HCT116 (cell line): ENCODE data around the gene SLC7A8.

ENCODE experiments used
- CEBPB ChIP-seq: IDR thresholded peaks from 2 replicates; pipeline ENCODE4 v1.6.1; 2012; ENCODE audit warnings: low read depth
- EZH2 ChIP-seq: fragments of 200-600 bp; sonication (generic); IDR thresholded peaks from 2 replicates; pipeline ENCODE4 v1.6.1; 2017; ENCODE audit warnings: antibody characterized with exemption, mixed run types
- EZH2phosphoT487 ChIP-seq: fragments of 200-600 bp; IDR thresholded peaks from 2 replicates; pipeline ENCODE4 v1.6.1; 2018; ENCODE audit warnings: antibody characterized with exemption, borderline replicate concordance
- JUND ChIP-seq: IDR thresholded peaks from 2 replicates; pipeline ENCODE4 v1.6.1; 2012
- POLR2A ChIP-seq: IDR thresholded peaks from 2 replicates; pipeline ENCODE4 v1.7.0; 2011; ENCODE audit warnings: borderline replicate concordance; ENCODE audit not compliant: insufficient read depth, insufficient read length; ENCODE audit errors: extremely low read depth
- POLR2AphosphoS5 ChIP-seq: IDR thresholded peaks from 2 replicates; pipeline ENCODE4 v1.6.1; 2011; ENCODE audit warnings: mild to moderate bottlenecking, low read depth, low read length, moderate library complexity
- YY1 ChIP-seq: IDR thresholded peaks from 2 replicates; pipeline ENCODE4 v1.6.1; 2011; ENCODE audit warnings: low read length, low read depth, moderate library complexity, mild to moderate bottlenecking; ENCODE audit not compliant: insufficient replicate concordance; ENCODE audit errors: extremely low read depth
- ZBTB33 ChIP-seq: IDR thresholded peaks from 2 replicates; pipeline ENCODE4 v1.6.1; 2011; ENCODE audit warnings: mild to moderate bottlenecking, low read length, moderate library complexity; ENCODE audit not compliant: insufficient replicate concordance; ENCODE audit errors: extremely low read depth
- TF ChIP-seq, protein P1 (sequence below), 3 experiments: fragments of 200-600 bp in 1 of 3; sonication (generic) in 1 of 3; IDR thresholded peaks in 2 of 3; conservative IDR thresholded peaks in 1 of 3; 2 replicates each; pipeline ENCODE4 v1.5.1; 2012 to 2017; ENCODE audit warnings: low read depth in 2 of 3, low read length in 2 of 3, antibody characterized with exemption in 1 of 3, borderline replicate concordance in 1 of 3, control low read depth in 1 of 3, mild to moderate bottlenecking in 1 of 3, mixed read lengths in 1 of 3, mixed run types in 1 of 3, moderate library complexity in 1 of 3; ENCODE audit not compliant: insufficient read depth in 1 of 3
- TF ChIP-seq, protein P2 (sequence below): IDR thresholded peaks from 2 replicates; pipeline ENCODE4 v1.6.1; 2012

DNA sequence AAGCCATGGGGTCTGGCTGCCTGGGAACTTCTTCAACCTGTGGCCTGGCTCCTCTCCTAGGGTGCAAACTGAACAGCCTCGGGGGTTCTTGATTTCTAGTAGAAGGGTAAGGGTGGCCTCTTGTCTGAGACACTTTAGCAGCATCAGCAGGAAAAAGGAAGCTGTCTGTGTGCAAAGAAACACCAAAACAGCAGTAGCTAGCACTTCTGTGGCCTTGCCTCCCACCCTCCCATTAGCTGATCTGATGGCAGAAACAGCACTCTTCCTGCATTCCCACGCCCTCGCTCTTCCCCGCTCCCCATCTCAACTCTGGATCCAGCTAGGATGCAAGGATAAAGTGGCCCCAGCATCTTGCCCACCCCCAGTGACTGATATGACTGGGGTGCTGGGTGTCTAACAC is 20.7 kb downstream of the SLC7A8 start:
- TF ChIP-seq YY1 (no peak), EZH2phosphoT487 (no peak), CEBPB (no peak), ZBTB33 (no peak), POLR2AphosphoS5 (no peak), EZH2 (no peak), POLR2A (no peak), JUND (no peak)
- TF ChIP-seq, protein P1, sequence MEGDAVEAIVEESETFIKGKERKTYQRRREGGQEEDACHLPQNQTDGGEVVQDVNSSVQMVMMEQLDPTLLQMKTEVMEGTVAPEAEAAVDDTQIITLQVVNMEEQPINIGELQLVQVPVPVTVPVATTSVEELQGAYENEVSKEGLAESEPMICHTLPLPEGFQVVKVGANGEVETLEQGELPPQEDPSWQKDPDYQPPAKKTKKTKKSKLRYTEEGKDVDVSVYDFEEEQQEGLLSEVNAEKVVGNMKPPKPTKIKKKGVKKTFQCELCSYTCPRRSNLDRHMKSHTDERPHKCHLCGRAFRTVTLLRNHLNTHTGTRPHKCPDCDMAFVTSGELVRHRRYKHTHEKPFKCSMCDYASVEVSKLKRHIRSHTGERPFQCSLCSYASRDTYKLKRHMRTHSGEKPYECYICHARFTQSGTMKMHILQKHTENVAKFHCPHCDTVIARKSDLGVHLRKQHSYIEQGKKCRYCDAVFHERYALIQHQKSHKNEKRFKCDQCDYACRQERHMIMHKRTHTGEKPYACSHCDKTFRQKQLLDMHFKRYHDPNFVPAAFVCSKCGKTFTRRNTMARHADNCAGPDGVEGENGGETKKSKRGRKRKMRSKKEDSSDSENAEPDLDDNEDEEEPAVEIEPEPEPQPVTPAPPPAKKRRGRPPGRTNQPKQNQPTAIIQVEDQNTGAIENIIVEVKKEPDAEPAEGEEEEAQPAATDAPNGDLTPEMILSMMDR (IDR thresholded peaks at IDR 0.05 in 2 of 3, conservative IDR thresholded peaks at IDR 0.05 in 1 of 3; ENCODE audit: borderline replicate concordance in 1 of 3, insufficient read depth in 1 of 3, low read depth in 2 of 3, low read length in 2 of 3), result no peak
- TF ChIP-seq, protein P2, sequence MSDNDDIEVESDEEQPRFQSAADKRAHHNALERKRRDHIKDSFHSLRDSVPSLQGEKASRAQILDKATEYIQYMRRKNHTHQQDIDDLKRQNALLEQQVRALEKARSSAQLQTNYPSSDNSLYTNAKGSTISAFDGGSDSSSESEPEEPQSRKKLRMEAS, result no peak
